ENCODE data around the gene CUL7.

DNA sequence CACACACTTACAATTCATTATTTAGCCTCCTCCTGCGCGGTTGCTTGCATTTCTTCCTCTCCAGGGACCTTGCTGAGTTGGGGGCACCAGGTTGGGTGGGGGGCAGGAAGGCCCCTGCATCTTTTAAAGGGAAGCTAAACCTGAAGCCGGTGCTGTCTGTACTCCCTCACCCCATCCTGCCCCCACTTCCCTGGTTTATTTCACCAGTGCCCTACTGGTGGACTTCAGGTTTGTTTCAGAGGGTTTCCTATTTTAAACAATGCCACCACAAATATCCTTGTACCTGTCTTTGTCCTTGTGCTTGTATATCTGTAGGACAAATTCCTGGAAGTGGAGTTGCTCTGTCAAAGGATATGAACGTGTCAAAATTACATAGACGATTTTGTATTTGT, 43.4 kb upstream of the CUL7 start:
- TF ChIP-seq POLR2A (IDR thresholded peaks at IDR 0.05), result no peak
- TF ChIP-seq, protein P1, sequence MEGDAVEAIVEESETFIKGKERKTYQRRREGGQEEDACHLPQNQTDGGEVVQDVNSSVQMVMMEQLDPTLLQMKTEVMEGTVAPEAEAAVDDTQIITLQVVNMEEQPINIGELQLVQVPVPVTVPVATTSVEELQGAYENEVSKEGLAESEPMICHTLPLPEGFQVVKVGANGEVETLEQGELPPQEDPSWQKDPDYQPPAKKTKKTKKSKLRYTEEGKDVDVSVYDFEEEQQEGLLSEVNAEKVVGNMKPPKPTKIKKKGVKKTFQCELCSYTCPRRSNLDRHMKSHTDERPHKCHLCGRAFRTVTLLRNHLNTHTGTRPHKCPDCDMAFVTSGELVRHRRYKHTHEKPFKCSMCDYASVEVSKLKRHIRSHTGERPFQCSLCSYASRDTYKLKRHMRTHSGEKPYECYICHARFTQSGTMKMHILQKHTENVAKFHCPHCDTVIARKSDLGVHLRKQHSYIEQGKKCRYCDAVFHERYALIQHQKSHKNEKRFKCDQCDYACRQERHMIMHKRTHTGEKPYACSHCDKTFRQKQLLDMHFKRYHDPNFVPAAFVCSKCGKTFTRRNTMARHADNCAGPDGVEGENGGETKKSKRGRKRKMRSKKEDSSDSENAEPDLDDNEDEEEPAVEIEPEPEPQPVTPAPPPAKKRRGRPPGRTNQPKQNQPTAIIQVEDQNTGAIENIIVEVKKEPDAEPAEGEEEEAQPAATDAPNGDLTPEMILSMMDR (IDR thresholded peaks at IDR 0.05), result no peak
